Stimulated activated naive CD8-positive, alpha-beta T cell treated with anti-CD3 and anti-CD28 coated beads, Interleukin-15, Interleukin-2, amounts not matched to agents 100 U/mL and 50 U/mL, for 24 hours (primary cell): ENCODE data around the gene IPO5.

ENCODE experiments used
- ATAC-seq: fragments of 150-1000 bp; cut with Tn5 transposase; one replicate; pipeline ENCODE4 v1.10.0; 2021
- DNase-seq: peaks from one replicate; pipeline ENCODE4 v3.0.0; 2021

The IPO5 gene

DNA sequence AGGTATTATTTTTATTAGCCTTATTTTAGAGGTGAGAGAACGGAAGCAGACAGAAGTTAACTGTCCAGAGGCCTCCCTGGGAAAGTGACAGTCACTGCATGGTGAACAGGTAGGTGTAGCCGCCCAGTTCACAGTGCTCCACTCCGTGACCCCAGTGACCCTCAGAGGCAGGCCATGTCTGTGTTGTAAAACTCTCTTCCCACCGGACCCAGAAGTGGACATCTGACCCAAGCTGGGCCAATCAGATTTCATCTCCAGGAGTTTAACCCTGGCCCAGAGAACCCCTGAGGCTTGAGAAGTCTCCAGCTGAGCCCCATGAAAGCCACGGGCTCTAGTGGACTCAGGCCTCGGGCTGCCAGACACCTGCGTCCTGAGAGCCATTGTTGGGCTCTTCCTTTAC is 105.8 kb downstream of the IPO5 start:
- ATAC-seq = no peak
- no peak for DNase-seq

DNA sequence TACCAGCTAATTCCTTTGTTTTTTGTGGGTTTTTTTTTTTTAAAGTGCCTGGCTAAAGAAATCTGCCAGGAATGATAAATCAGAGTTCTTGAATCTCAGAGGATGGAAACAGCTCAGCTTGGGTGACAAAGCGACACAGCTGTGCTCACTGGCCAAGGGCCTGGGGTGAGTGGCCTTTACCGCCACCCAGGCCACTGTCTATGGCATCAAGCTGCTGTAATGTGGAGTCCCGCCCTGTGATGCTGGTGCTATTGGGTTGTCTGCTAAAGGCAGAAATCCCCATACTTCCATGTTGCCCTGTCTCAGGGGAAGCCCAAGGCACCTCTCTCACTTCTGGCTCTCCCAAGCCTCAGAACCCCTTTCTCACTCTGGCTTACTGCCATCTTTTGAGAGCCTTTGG is 106.8 kb downstream of the IPO5 start:
- ATAC-seq (no peak), DNase-seq (no peak)

GRCh38 chr13:98065468-98065867 is 112.0 kb downstream of the IPO5 start:
- no peak for DNase-seq
- no peak for ATAC-seq

DNA sequence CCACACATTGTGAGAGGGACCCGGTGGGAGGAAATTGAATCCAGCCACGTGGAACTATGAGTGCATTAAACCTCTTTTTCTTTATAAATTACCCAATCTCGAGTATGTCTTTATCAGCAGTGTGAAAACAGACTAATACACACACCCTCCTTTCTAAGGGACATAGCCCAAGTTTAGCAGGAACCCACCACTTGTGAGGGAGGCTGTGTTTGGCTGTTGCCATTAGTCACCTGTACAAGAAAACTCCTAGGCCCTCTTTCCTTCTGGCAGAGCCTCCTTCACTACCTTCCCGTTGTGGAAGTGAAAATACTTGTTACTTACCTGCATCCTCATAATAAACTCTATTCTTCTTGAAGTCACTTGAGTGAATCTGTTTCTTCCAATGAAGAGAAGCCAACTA is 113.2 kb downstream of the IPO5 start:
- ATAC-seq = no peak
- no peak for DNase-seq

DNA sequence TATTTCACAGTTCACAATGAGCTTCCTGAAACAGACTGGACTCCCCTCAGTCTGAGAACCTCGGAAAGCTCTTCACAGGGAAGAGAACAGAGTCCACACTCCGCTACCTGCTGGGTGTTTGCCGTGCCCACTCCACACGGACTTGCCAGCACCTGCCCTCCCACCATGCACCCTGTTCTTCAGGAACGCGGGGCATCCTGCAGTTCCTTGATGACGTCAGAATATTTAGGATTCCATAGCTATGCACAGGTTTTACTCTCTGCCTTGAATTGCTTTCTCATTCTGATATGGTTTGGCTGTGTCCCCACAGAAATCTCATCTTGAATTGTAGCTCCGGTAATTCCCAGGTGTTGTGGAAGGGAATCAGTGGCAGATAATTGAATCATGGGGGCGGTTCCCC is 115.0 kb downstream of the IPO5 start:
- no peak for ATAC-seq
- DNase-seq = no peak

- ATAC-seq (no peak), DNase-seq (no peak)
Measured at GRCh38 chr13:98069985-98070384, 116.5 kb downstream of the IPO5 start.

- ATAC-seq = no peak
- DNase-seq = no peak
Measured at GRCh38 chr13:98071316-98071715, 117.8 kb downstream of the IPO5 start.

DNA sequence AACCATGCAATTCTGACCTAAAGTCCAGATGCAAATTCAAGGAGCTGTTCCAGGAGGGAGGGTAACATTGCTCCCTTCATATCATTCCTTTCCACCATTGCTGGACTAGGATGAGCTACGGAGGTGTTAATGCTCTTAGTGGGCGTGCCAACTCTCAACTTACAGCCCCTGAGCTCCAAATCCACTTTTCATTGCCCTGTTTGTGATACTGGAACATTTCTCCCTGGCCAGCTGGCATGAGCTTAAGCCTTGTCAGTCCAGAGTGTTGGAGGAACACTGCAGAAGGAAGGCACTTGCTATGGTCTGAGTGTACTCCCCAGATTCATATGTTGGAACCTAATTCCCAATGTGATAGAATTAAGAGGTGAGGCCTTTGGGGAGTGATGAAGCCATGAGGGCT is 119.0 kb downstream of the IPO5 start:
- ATAC-seq = no peak

More for the DNA sequence above, 119.0 kb downstream of the IPO5 start:
- no peak for DNase-seq
